SK-N-SH (cell line): ENCODE measurements around the gene GNB5. TPM values are rescaled to one million over a fixed set of nuclear protein-coding genes. Genes with fewer than 3 reads are reported as not detected.
"Not testable (repeated sequence)": the region's sequence is repeated elsewhere in the genome, so short reads cannot be mapped to it uniquely, and the experiment has no call there.

Experiments used
- CTCF ChIA-PET: fragments of 300-600, 350-600 bp; formaldehyde crosslinking; extraction: SDS; loops from one replicate; lab custom pipeline; 2021; lab: Yijun Ruan, JAX
- POLR2A ChIA-PET: fragments of 350-600 bp; sonication (Branson Sonifier 250); formaldehyde crosslinking; extraction: SDS; loops from one replicate; lab custom pipeline; 2020; ENCODE audit warnings: antibody characterized with exemption, inconsistent platforms; lab: Yijun Ruan, JAX
- DNase-seq: peaks from one replicate; pipeline ENCODE4 v3.0.0; 2012
- H2AFZ ChIP-seq: fragments of 200-600 bp; sonication (generic); 2 replicates; pipeline ENCODE4 v1.8.1; 2016; ENCODE audit warnings: antibody characterized with exemption, mild to moderate bottlenecking, low read depth
- H3F3A ChIP-seq: fragments of 200-600 bp; sonication (generic); replicated peaks from 2 replicates; pipeline ENCODE3; 2016; ENCODE audit warnings: antibody characterized with exemption, mild to moderate bottlenecking; ENCODE audit not compliant: insufficient read depth
- H3K27ac ChIP-seq, 2 experiments: fragments of 200-500 bp in 1 of 2; fragments of 200-600 bp in 1 of 2; sonication (Bioruptor generic) in 1 of 2; sonication (generic), shearing (Covaris generic) in 1 of 2; 2 replicates each; pipeline versions ENCODE4 v1.5.1 to v1.6.1; 2014 to 2016; ENCODE audit warnings: low read depth in 2 of 2, inconsistent platforms in 1 of 2, low read length in 1 of 2, mild to moderate bottlenecking in 1 of 2, mixed read lengths in 1 of 2
- H3K27me3 ChIP-seq: fragments of 200-600 bp; sonication (generic), shearing (Covaris generic); 2 replicates; pipeline ENCODE4 v1.6.1; 2016; ENCODE audit warnings: mixed run types; ENCODE audit not compliant: insufficient read depth
- H3K36me3 ChIP-seq, 2 experiments: fragments of 200-500 bp in 1 of 2; fragments of 200-600 bp in 1 of 2; sonication (Bioruptor generic) in 1 of 2; sonication (generic) in 1 of 2; replicated peaks in 1 of 2; 2 replicates each; pipeline versions ENCODE3 to v1.5.1; 2014 to 2016; ENCODE audit warnings: low read length in 1 of 2, mild to moderate bottlenecking in 1 of 2; ENCODE audit not compliant: insufficient read depth in 2 of 2, control insufficient read depth in 1 of 2
- H3K4me1 ChIP-seq, 2 experiments: fragments of 200-500 bp in 1 of 2; fragments of 200-600 bp in 1 of 2; sonication (Bioruptor generic) in 1 of 2; sonication (generic), shearing (Covaris generic) in 1 of 2; 2 replicates each; pipeline versions ENCODE4 v1.5.1 to v1.6.1; 2014 to 2016; ENCODE audit warnings: low read depth in 1 of 2, low read length in 1 of 2, mixed run types in 1 of 2; ENCODE audit not compliant: insufficient read depth in 2 of 2, control insufficient read depth in 1 of 2
- H3K4me2 ChIP-seq: fragments of 200-600 bp; sonication (generic), shearing (Covaris generic); 2 replicates; pipeline ENCODE4 v1.6.1; 2017; ENCODE audit warnings: mixed run types
- H3K4me3 ChIP-seq, 2 experiments: fragments of 200-500 bp in 1 of 2; fragments of 200-600 bp in 1 of 2; sonication (Bioruptor generic) in 1 of 2; sonication (generic), shearing (Covaris generic) in 1 of 2; 2 replicates each; pipeline versions ENCODE4 v1.5.1 to v1.8.1; 2014 to 2016; ENCODE audit warnings: low read depth in 2 of 2, inconsistent platforms in 1 of 2, low read length in 1 of 2, mild to moderate bottlenecking in 1 of 2, mixed read lengths in 1 of 2, moderate library complexity in 1 of 2
- H3K79me2 ChIP-seq: fragments of 200-600 bp; sonication (generic); 2 replicates; pipeline ENCODE4 v1.8.1; 2017; ENCODE audit warnings: mild to moderate bottlenecking; ENCODE audit not compliant: insufficient read depth
- H3K9ac ChIP-seq: fragments of 200-600 bp; sonication (generic); 2 replicates; pipeline ENCODE4 v1.6.1; 2017; ENCODE audit warnings: mixed run types
- H3K9me2 ChIP-seq: fragments of 200-600 bp; sonication (generic); 2 replicates; pipeline ENCODE4 v1.6.1; 2017; ENCODE audit warnings: mixed run types
- H3K9me3 ChIP-seq: fragments of 200-600 bp; sonication (generic); 2 replicates; pipeline ENCODE4 v1.6.1; 2017; ENCODE audit warnings: mixed run types, mild to moderate bottlenecking, moderate library complexity
- H4K20me1 ChIP-seq: fragments of 200-600 bp; sonication (generic); 2 replicates; pipeline ENCODE4 v1.6.1; 2017; ENCODE audit warnings: mild to moderate bottlenecking, mixed run types; ENCODE audit not compliant: insufficient read depth
- CTCF ChIP-seq: fragments of 200-600 bp; sonication (generic); IDR thresholded peaks from 2 replicates; pipeline ENCODE4 v1.6.1; 2017; ENCODE audit warnings: antibody characterized with exemption, mild to moderate bottlenecking, moderate library complexity
- ELF1 ChIP-seq: IDR thresholded peaks from 2 replicates; pipeline ENCODE4 v1.4.0; 2012
- EP300 ChIP-seq, 2 experiments: IDR thresholded peaks; 2 replicates each; pipeline versions ENCODE4 v1.4.0 to v1.6.1; 2012; ENCODE audit warnings: borderline replicate concordance in 1 of 2, low read depth in 1 of 2, low read length in 1 of 2
- FOXM1 ChIP-seq: IDR thresholded peaks from 2 replicates; pipeline ENCODE4 v1.4.0; 2012; ENCODE audit warnings: low read depth, mild to moderate bottlenecking
- GATA2 ChIP-seq: sonication (generic); formaldehyde crosslinking; IDR thresholded peaks from 2 replicates; pipeline ENCODE4 v1.5.0; 2020; ENCODE audit warnings: mild to moderate bottlenecking, missing genetic modification reagents
- MXI1 ChIP-seq: IDR thresholded peaks from 2 replicates; pipeline ENCODE4 v1.6.1; 2012; ENCODE audit warnings: mild to moderate bottlenecking, low read depth, low read length, improper control_type of control experiment
- PBX3 ChIP-seq: IDR thresholded peaks from 2 replicates; pipeline ENCODE4; 2012
- POLR2AphosphoS5 ChIP-seq: IDR thresholded peaks from 2 replicates; pipeline ENCODE4 v1.6.1; 2012; ENCODE audit warnings: low read depth, low read length
- RAD21 ChIP-seq: IDR thresholded peaks from 2 replicates; pipeline ENCODE4 v1.6.1; 2012; ENCODE audit warnings: mild to moderate bottlenecking, low read length
- RCOR1 ChIP-seq: fragments of 150-350 bp; IDR thresholded peaks from 2 replicates; pipeline ENCODE4 v1.6.1; 2017; ENCODE audit warnings: antibody characterized with exemption, low read length
- REST ChIP-seq: IDR thresholded peaks from 2 replicates; pipeline ENCODE4 v1.6.1; 2012; ENCODE audit warnings: mild to moderate bottlenecking, low read depth, low read length, moderate library complexity
- RXRA ChIP-seq: IDR thresholded peaks from 2 replicates; pipeline ENCODE4 v1.4.0; 2012; ENCODE audit warnings: low read depth, mild to moderate bottlenecking, borderline replicate concordance
- TAF1 ChIP-seq: IDR thresholded peaks from 2 replicates; pipeline ENCODE4 v1.6.1; 2012; ENCODE audit warnings: low read depth, mild to moderate bottlenecking, low read length, moderate library complexity, borderline replicate concordance
- TEAD4 ChIP-seq: IDR thresholded peaks from 2 replicates; pipeline ENCODE4 v1.4.0; 2012; ENCODE audit warnings: mild to moderate bottlenecking, borderline replicate concordance; ENCODE audit not compliant: insufficient read depth
- ZBTB33 ChIP-seq: IDR thresholded peaks from 2 replicates; pipeline ENCODE4 v1.4.0; 2012; ENCODE audit warnings: low read depth, borderline replicate concordance
- WGBS: methylation state at CpG from one replicate; pipeline ENCODE4 v1.1.6; 2017; ENCODE audit warnings: low lambda C conversion rate; 5-methylcytosine and 5-hydroxymethylcytosine counted together
- polyA plus RNA-seq, 3 experiments: library from polyadenylated mRNA; depleted of rRNA; stranded (reverse); fragments of >200 nt; gene quantifications; 2 replicates each; pipeline ENCODE4 v1.2.3, GENCODE V29; 2012

The GNB5 gene
- polyA plus RNA-seq, 1 of the 3 experiments (the other 2 are of a cell fraction) = 73.7 TPM

- TF ChIP-seq PBX3 (no peak), EP300 (IDR thresholded peaks at IDR 0.05; ENCODE audit: borderline replicate concordance in 1 of 2, low read depth in 1 of 2, low read length in 1 of 2) (no peak), RXRA (no peak), POLR2AphosphoS5 (no peak), TAF1 (no peak), RCOR1 (no peak)
These were observed 107.6 kb downstream of the GNB5 start (continued) for GRCh38 chr15:52083603-52084002.

- POLR2A ChIA-PET = not testable (repeated sequence)
These were observed 108.2 kb downstream of the GNB5 start for GRCh38 chr15:52083037-52083359.

GRCh38 chr15:52082197-52083036 lies 108.8 kb downstream of the GNB5 start:
- no peaks in the 10 kb centered on the region for H3K36me3 ChIP-seq
- no peaks in the 10 kb centered on the region for H3K9me2 ChIP-seq
- H3K27ac ChIP-seq = no peak overlapping the region
- 90% methylated on average over 5 of the region's 5 CpGs for WGBS
- 0 out of 2 replicates have a peak, but pooled peaks cover 15% of the 10 kb centered on the region for H3K9me3 ChIP-seq
- no peak for DNase-seq
- H3K79me2 ChIP-seq = no peaks in the 10 kb centered on the region
- no peaks in the 10 kb centered on the region for H3K27me3 ChIP-seq
- H3F3A ChIP-seq = peaks cover 7% of the 10 kb centered on the region
- H2AFZ ChIP-seq = no peak overlapping the region
- H3K4me2 ChIP-seq = no peak overlapping the region
- no peak overlapping the region for H3K9ac ChIP-seq
- ChIA-PET POLR2A (interaction anchor here (0.6 kb wide), 1 partner anchor 12 kb away, joined by 3 read pairs; no protein-coding TSS in a partner anchor), CTCF (interaction anchor here (0.7 to 1.8 kb wide), 5 partner anchors 8 to 31 kb away, joined by 3 to 7 read pairs (median 4); partner anchors contain the start of gene BCL2L10)
- H4K20me1 ChIP-seq = no peaks in the 10 kb centered on the region
- H3K4me3 ChIP-seq = no peak overlapping the region
- TF ChIP-seq TEAD4 = no peak
- TF ChIP-seq MXI1 = no peak
- no peak for TF ChIP-seq ELF1
- TF ChIP-seq GATA2 (CRISPR knock-in tag) = no peak
- TF ChIP-seq FOXM1 = no peak
- TF ChIP-seq RAD21 = no peak
- TF ChIP-seq CTCF = no peak
- no peak for TF ChIP-seq REST
- TF ChIP-seq ZBTB33 = no peak
- H3K4me1 ChIP-seq = no peaks in the 10 kb centered on the region; a peak in 2 of 4 replicates

More at GRCh38 chr15:52083037-52083359, 108.2 kb downstream of the GNB5 start:
- 0 out of 2 replicates have a peak, but pooled peaks cover 15% of the 10 kb centered on the region for H3K9me3 ChIP-seq
- not testable (repeated sequence) for H3F3A ChIP-seq, H4K20me1 ChIP-seq, H3K4me1 ChIP-seq, H3K36me3 ChIP-seq, DNase-seq, H3K79me2 ChIP-seq, H3K4me3 ChIP-seq, H3K27ac ChIP-seq, H3K9me2 ChIP-seq, H3K4me2 ChIP-seq, H3K27me3 ChIP-seq, H3K9ac ChIP-seq, H2AFZ ChIP-seq
- CTCF ChIA-PET = interaction anchor here (0.7 to 1.8 kb wide), 5 partner anchors 9 to 30 kb away, joined by 3 to 7 read pairs (median 4); partner anchors contain the start of gene BCL2L10
- 88% methylated on average over 1 of the region's 1 CpG for WGBS
